Measurements from ENCODE around the gene THAP4. TPM values are rescaled to one million over a fixed set of nuclear protein-coding genes. Genes with fewer than 3 reads are reported as not detected.

Gene THAP4
- total and polyA plus RNA-seq, 2 of the 13 experiments (the other 11 are each of a cell fraction or from before 2014, with no cell fraction given): 59.7 to 75.7 TPM

DNA sequence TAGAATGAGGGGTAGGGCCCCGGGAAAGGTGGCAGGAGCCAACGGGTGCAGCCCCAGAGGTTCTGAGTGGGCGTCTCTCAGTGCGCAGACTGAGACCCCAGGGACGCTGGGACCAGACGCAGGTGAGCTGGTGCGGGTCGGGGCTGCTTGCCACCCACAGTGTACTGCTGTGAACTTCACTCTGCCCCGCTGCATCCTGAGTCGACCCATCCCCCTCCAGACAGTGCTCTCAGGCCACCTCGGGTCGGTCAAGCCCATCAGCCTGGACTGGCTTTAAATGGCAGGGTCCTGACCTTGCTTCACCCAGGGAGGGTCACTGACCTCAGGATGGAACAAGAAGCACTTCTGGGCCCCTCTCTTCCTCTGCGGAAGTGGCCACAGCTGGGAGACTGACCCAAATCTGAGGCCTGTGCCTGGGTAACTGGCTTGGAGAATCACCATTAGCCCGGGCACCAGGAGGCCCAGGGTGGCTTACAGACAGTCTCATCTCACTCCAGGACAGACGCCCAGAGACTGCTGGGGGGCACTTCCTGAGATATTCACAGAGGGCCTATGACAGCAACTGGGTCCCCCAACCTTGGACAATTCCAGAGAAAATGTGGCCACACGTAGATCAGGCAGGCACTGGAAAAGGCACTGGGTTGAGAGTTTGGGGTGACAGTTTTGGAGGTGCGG, 102.1 kb downstream of the THAP4 start (continued):
- TF ChIP-seq ZNF468 (CRISPR knock-in tag; IDR thresholded peaks at IDR 0.05) (no peak), ZNF430 (CRISPR knock-in tag; IDR thresholded peaks at IDR 0.05) (no peak), ZMYM3 (CRISPR knock-in tag; IDR thresholded peaks at IDR 0.05) (peak; percentile 16; the same call in 1 of the 2 replicates), ZNF839 (CRISPR knock-in tag; IDR thresholded peaks at IDR 0.05; ENCODE audit: borderline replicate concordance) (no peak), FOXC1 (CRISPR knock-in tag; IDR thresholded peaks at IDR 0.05; ENCODE audit: borderline replicate concordance) (0 out of 2 replicates have a peak, but pooled peaks have one; percentile 43), KMT2A (CRISPR knock-in tag; IDR thresholded peaks at IDR 0.05) (0 out of 2 replicates have a peak, but pooled peaks have one; percentile 31), UBTF (CRISPR knock-in tag; IDR thresholded peaks at IDR 0.05) (peak; percentile 59), MTA1 (CRISPR knock-in tag; IDR thresholded peaks at IDR 0.05; ENCODE audit: borderline replicate concordance) (peak; percentile 84; the same call in 1 of the 2 replicates), SP4 (CRISPR knock-in tag; IDR thresholded peaks at IDR 0.05) (no peak), FOXM1 (CRISPR knock-in tag; IDR thresholded peaks at IDR 0.05) (no peak), NR2F6 (IDR thresholded peaks at IDR 0.05) (peak; percentile 86), NR2F6 (CRISPR knock-in tag; IDR thresholded peaks at IDR 0.05) (peak; percentile 90), ZNF329 (CRISPR knock-in tag; IDR thresholded peaks at IDR 0.05; ENCODE audit: low read depth) (no peak), TRIM24 (CRISPR knock-in tag; IDR thresholded peaks at IDR 0.05) (no peak), ARID5B (CRISPR knock-in tag; IDR thresholded peaks at IDR 0.05) (peak; percentile 47; the same call in 1 of the 2 replicates), POLR2A (IDR thresholded peaks at IDR 0.05; ENCODE audit: insufficient read depth in 1 of 2, low read depth in 2 of 2, low read length in 2 of 2) (no peak), TAF1 (CRISPR knock-in tag; IDR thresholded peaks at IDR 0.05) (no peak), ZNF850 (CRISPR knock-in tag; conservative IDR thresholded peaks at IDR 0.05) (no peak), ISX (CRISPR knock-in tag; conservative IDR thresholded peaks at IDR 0.05) (no peak)
- TF ChIP-seq, protein P1, sequence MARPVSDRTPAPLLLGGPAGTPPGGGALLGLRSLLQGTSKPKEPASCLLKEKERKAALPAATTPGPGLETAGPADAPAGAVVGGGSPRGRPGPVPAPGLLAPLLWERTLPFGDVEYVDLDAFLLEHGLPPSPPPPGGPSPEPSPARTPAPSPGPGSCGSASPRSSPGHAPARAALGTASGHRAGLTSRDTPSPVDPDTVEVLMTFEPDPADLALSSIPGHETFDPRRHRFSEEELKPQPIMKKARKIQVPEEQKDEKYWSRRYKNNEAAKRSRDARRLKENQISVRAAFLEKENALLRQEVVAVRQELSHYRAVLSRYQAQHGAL (CRISPR knock-in tag; IDR thresholded peaks at IDR 0.05; ENCODE audit: not compliant biosample characterization): no peak
- TF ChIP-seq, protein P2, sequence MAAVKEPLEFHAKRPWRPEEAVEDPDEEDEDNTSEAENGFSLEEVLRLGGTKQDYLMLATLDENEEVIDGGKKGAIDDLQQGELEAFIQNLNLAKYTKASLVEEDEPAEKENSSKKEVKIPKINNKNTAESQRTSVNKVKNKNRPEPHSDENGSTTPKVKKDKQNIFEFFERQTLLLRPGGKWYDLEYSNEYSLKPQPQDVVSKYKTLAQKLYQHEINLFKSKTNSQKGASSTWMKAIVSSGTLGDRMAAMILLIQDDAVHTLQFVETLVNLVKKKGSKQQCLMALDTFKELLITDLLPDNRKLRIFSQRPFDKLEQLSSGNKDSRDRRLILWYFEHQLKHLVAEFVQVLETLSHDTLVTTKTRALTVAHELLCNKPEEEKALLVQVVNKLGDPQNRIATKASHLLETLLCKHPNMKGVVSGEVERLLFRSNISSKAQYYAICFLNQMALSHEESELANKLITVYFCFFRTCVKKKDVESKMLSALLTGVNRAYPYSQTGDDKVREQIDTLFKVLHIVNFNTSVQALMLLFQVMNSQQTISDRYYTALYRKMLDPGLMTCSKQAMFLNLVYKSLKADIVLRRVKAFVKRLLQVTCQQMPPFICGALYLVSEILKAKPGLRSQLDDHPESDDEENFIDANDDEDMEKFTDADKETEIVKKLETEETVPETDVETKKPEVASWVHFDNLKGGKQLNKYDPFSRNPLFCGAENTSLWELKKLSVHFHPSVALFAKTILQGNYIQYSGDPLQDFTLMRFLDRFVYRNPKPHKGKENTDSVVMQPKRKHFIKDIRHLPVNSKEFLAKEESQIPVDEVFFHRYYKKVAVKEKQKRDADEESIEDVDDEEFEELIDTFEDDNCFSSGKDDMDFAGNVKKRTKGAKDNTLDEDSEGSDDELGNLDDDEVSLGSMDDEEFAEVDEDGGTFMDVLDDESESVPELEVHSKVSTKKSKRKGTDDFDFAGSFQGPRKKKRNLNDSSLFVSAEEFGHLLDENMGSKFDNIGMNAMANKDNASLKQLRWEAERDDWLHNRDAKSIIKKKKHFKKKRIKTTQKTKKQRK (IDR thresholded peaks at IDR 0.05; ENCODE audit: low read length): no peak
